ENCODE data around the gene PIGU. TPM values are rescaled to one million over a fixed set of nuclear protein-coding genes. Genes with fewer than 3 reads are reported as not detected.

Gene PIGU
- total and polyA plus RNA-seq, 8 donors = 0.45 to 21.3 (median 10.3) TPM

DNA sequence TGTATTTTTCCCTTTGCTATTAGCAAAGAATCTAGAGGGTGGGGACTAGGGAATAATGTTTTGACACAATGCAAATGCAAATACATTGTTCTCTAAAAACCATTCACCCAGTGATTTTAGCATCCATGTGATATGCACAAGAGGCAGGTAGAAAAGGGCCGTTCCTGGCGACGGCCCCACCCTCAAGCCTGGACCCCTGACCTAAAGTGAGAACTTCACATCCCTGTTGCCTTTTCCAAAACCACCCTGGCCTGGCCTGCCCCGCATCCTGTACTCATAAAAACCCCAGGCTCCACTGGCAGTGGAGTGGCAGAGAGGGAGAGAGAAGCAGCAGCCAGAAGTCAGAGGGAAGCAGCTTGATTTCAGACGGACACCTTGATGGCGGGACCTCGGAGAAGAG lies 69.8 kb downstream of the PIGU start:
- Histone ChIP-seq H3K27me3 (no peaks in the 10 kb centered on the region), H3K27ac (no peak overlapping the region), H3K4me3 (no peak overlapping the region), H3K36me3 (peaks cover 0 to 6% (median 2%) of the 10 kb centered on the region in 4 donors), H3K4me1 (peaks cover 0 to 6% (median 0%) of the 10 kb centered on the region in 4 donors), H3K9me3 (no peaks in the 10 kb centered on the region)
- DNase-seq = no peak
- intact Hi-C loops (cut with DNase I; ENCODE audit: low total_unique reads) = no loop called here
- 94 to 100% (median 99%) methylated on average over 7 of the region's 7 CpGs for WGBS, 5 donors
- TF ChIP-seq POLR2A (IDR thresholded peaks at IDR 0.05) (no peak), EP300 (IDR thresholded peaks at IDR 0.05) (no peak), POLR2AphosphoS5 (IDR thresholded peaks at IDR 0.05) (no peak)
- TF ChIP-seq, protein P1, sequence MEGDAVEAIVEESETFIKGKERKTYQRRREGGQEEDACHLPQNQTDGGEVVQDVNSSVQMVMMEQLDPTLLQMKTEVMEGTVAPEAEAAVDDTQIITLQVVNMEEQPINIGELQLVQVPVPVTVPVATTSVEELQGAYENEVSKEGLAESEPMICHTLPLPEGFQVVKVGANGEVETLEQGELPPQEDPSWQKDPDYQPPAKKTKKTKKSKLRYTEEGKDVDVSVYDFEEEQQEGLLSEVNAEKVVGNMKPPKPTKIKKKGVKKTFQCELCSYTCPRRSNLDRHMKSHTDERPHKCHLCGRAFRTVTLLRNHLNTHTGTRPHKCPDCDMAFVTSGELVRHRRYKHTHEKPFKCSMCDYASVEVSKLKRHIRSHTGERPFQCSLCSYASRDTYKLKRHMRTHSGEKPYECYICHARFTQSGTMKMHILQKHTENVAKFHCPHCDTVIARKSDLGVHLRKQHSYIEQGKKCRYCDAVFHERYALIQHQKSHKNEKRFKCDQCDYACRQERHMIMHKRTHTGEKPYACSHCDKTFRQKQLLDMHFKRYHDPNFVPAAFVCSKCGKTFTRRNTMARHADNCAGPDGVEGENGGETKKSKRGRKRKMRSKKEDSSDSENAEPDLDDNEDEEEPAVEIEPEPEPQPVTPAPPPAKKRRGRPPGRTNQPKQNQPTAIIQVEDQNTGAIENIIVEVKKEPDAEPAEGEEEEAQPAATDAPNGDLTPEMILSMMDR (IDR thresholded peaks at IDR 0.05) = no peak

DNA sequence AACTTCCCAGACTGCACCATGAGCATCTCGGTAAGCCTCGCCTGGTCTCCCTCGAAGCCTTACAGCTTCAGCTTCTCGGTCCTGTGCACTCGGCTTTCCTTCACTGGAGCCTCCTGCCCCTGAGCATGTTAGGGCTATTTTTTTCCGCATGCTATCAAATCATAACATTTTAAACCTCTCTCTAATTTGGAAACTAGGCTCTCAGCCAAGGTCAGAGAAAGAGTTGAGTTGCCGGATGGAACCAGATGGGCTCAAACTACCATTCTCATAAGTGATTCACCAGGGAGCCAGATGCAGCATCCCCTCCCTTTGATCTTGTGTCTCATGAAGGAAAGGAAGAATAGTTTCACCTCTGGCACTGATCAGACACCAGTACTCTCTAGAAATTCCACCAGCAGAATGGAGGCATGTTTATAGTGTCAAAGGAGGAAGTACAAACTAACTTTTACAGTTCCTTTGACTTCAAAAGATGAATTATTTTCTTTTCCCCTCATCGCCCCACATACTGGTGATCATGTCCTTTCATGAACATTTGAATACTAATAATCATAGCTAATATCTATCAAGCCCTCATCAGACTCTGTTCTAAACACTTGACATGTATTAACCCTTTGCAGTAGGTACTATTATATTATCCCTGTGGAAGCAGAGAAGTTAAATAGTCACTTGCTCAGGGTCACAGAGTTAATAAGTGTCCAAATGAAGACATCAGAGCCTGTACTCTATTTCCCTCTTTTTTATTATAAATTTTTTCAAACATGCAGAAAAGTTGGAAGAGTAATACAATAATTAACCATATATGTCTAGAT lies 71.7 kb downstream of the PIGU start:
- DNase-seq = peak in 1 of 2 donors; percentile 60
- WGBS, 5 donors = 58 to 74% (median 71%) methylated on average over 8 of the region's 8 CpGs
- H3K9me3 ChIP-seq = no peaks in the 10 kb centered on the region
- TF ChIP-seq, protein P1 (IDR thresholded peaks at IDR 0.05) = no peak
- TF ChIP-seq POLR2A (IDR thresholded peaks at IDR 0.05) = no peak
- TF ChIP-seq EP300 (IDR thresholded peaks at IDR 0.05) = no peak
- TF ChIP-seq POLR2AphosphoS5 (IDR thresholded peaks at IDR 0.05) = no peak
- H3K27me3 ChIP-seq = no peaks in the 10 kb centered on the region
- peaks cover 0 to 8% (median 2%) of the 10 kb centered on the region in 4 donors for H3K36me3 ChIP-seq
- intact Hi-C loops (cut with DNase I; ENCODE audit: low total_unique reads) = no loop called here
- H3K27ac ChIP-seq = peak overlapping the region in 2 of 5 donors; percentile 19 to 52
- H3K4me3 ChIP-seq = no peak overlapping the region
- H3K4me1 ChIP-seq = peaks cover 0 to 23% (median 6%) of the 10 kb centered on the region in 4 donors

DNA sequence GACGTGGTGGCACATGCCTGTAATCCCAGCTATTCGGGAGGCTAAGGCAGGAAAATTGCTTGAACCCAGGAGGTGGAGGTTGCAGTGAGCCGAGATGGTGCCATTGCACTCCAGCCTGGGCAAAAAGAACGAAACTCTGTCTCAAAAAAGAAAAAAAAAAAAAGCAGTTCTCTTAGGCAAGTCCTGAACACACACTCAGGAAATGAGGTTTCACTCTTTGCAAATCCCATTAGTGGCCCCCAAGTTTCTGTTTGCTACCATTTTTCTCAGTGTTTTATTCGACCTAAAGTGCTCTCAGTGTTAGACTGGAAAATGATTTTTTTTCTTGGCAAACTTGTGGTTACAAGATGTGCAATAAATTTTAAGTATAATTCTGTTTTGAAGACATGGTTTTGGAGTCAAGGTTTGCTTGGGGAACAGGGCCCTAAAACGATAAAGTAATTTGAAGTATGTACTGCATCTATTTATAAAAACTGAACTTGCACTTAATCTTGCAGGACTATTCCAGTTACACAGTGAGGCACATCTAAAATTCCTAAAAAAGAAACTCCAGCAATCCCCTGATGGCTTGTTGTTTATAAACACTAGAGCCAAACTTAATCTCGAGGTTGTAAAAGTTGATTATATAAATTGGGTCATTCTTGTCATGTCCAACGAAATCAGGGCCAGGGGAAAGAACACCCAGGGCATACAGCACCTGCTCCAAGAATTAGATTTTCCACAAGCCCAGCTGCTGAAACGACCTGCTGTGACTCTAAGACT lies 75.8 kb downstream of the PIGU start:
- Histone ChIP-seq H3K27ac (peak overlapping the region in 4 of 5 donors; percentile 17 to 71 (median 37)), H3K4me1 (peaks cover 0 to 23% (median 6%) of the 10 kb centered on the region in 4 donors), H3K9me3 (no peaks in the 10 kb centered on the region), H3K4me3 (no peak overlapping the region), H3K27me3 (no peaks in the 10 kb centered on the region), H3K36me3 (peaks cover 0 to 8% (median 0%) of the 10 kb centered on the region in 4 donors)
- TF ChIP-seq POLR2A (IDR thresholded peaks at IDR 0.05) (no peak), POLR2AphosphoS5 (IDR thresholded peaks at IDR 0.05) (peak in 2 of 3 donors; percentile 5 to 44), EP300 (IDR thresholded peaks at IDR 0.05) (no peak)
- TF ChIP-seq, protein P1 (IDR thresholded peaks at IDR 0.05) = no peak
- intact Hi-C loops (cut with DNase I; ENCODE audit: low total_unique reads) = no loop called here
- 52 to 71% (median 66%) methylated on average over 9 of the region's 9 CpGs for WGBS, 5 donors
- DNase-seq = no peak

DNA sequence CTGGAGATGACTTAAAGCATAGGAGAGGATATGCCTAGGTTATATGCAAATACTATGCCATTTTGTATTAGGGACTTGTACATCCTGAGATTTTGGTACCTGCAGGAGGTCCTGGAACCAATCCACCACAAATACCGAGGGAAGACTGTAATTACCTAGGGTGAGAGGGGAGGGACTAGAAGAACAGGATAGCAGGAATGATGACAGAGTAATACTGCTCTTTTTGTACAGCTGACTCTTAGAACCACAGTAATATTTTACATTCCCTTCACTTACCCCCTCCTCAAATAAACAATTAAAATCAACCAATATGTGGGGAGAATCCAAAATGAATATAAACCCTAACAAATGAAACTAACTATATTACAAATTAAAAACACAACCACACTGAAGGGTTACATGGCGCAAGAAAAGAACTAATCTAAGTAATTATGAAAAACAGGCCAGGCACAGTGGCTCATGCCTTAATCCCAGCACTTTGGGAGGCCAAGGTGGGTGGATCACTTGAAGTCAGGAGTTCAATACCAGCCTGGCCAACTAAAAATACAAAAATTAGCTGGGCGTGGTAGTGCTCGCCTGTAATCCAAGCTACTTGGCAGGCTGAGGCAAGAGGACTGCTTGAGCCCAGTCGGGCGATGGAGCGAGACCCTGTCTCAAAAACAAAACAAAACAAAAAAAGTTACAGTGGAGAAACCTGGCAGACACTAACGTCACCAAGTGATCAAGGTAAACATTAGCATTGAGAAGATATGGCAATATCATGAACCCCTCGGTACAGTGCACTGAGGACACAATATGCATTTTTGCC lies 81.3 kb downstream of the PIGU start:
- Histone ChIP-seq H3K9me3 (no peaks in the 10 kb centered on the region), H3K36me3 (no peaks in the 10 kb centered on the region), H3K27ac (no peak overlapping the region), H3K4me1 (peaks cover 0 to 3% (median 1%) of the 10 kb centered on the region in 4 donors), H3K4me3 (no peak overlapping the region), H3K27me3 (no peaks in the 10 kb centered on the region)
- intact Hi-C loops (cut with DNase I; ENCODE audit: low total_unique reads) = no loop called here
- 76 to 86% (median 79%) methylated on average over 9 of the region's 9 CpGs for WGBS, 5 donors
- no peak for DNase-seq
- no peak for TF ChIP-seq POLR2A (IDR thresholded peaks at IDR 0.05)
- no peak for TF ChIP-seq EP300 (IDR thresholded peaks at IDR 0.05)
- no peak for TF ChIP-seq POLR2AphosphoS5 (IDR thresholded peaks at IDR 0.05)
- TF ChIP-seq, protein P1 (IDR thresholded peaks at IDR 0.05) = no peak

Measured in stomach (tissue), 9 donors.